ENCODE data around the gene TNIK. TPM values are rescaled to one million over a fixed set of nuclear protein-coding genes. Genes with fewer than 3 reads are reported as not detected.

TNIK gene
- total and polyA plus RNA-seq, 2 of the 4 experiments (the other 2 are of a cell fraction): 3.4 to 6.3 TPM

- H3K27ac ChIP-seq (ENCODE audit: insufficient read depth, low read length): no peak overlapping the region
Measured at GRCh38 chr3:171357721-171358120, 102.5 kb downstream of the TNIK start.

More at GRCh38 chr3:171357721-171358120, 102.5 kb downstream of the TNIK start:
- Histone ChIP-seq H3K4me3 (ENCODE audit: insufficient read depth, low read depth, low read length) (no peak overlapping the region), H3K4me1 (ENCODE audit: control insufficient read depth, insufficient read depth, low read length) (no peaks in the 10 kb centered on the region), H3K4ac (ENCODE audit: low read depth, low read length) (no peak overlapping the region), H2AK5ac (ENCODE audit: low read depth, low read length) (no peak overlapping the region), H2AFZ (replicated peaks; ENCODE audit: low read length, poor library complexity) (no peak overlapping the region), H3K9me3 (ENCODE audit: control insufficient read depth, insufficient read depth, low read length) (no peaks in the 10 kb centered on the region), H3K56ac (ENCODE audit: extremely low read depth, insufficient read depth, low read length) (no peak overlapping the region), H3K18ac (ENCODE audit: low read depth, low read length) (no peak overlapping the region), H3K27me3 (ENCODE audit: control insufficient read depth, insufficient read depth, low read length) (no peaks in the 10 kb centered on the region), H2BK20ac (ENCODE audit: low read depth, low read length) (no peak overlapping the region), H4K5ac (ENCODE audit: low read depth, low read length) (no peak overlapping the region), H4K8ac (ENCODE audit: low read depth in 2 of 2, low read length in 2 of 2) (no peak overlapping the region), H3K9me1 (ENCODE audit: insufficient read depth, low read length) (0 out of 2 replicates have a peak, but pooled peaks cover 3% of the 10 kb centered on the region), H3K36me3 (ENCODE audit: control insufficient read depth, insufficient read depth, low read length) (no peaks in the 10 kb centered on the region), H2BK15ac (ENCODE audit: low read depth, low read length) (no peak overlapping the region), H4K91ac (ENCODE audit: insufficient read depth, low read depth, low read length) (no peak overlapping the region), H3K79me1 (ENCODE audit: low read depth in 1 of 2, low read length in 2 of 2) (no peaks in the 10 kb centered on the region), H3K4me2 (ENCODE audit: low read depth, low read length) (no peak overlapping the region), H3K23ac (ENCODE audit: low read depth, low read length) (no peak overlapping the region; the same call in 1 of the 2 replicates), H3K14ac (replicated peaks; ENCODE audit: low read depth, low read length) (no peak overlapping the region), H3K9ac (ENCODE audit: low read depth, low read length) (no peak overlapping the region), H2BK5ac (ENCODE audit: low read depth, low read length, poor library complexity, severe bottlenecking) (no peak overlapping the region), H2AK9ac (replicated peaks; ENCODE audit: low read depth, low read length, poor library complexity) (no peak overlapping the region), H2BK120ac (ENCODE audit: low read depth, low read length) (no peak overlapping the region), H4K20me1 (ENCODE audit: insufficient read depth, low read length) (no peaks in the 10 kb centered on the region)
- TF ChIP-seq MXI1 (IDR thresholded peaks at IDR 0.05; ENCODE audit: borderline replicate concordance, low read depth, low read length) (no peak), RAD21 (IDR thresholded peaks at IDR 0.05; ENCODE audit: low read length) (no peak), MAFK (IDR thresholded peaks at IDR 0.05; ENCODE audit: low read depth, low read length) (no peak), POLR2A (IDR thresholded peaks at IDR 0.05; ENCODE audit: low read depth, low read length) (no peak), CHD1 (IDR thresholded peaks at IDR 0.05; ENCODE audit: low read depth, low read length) (no peak), SMC3 (IDR thresholded peaks at IDR 0.05; ENCODE audit: low read depth, low read length) (no peak), USF2 (IDR thresholded peaks at IDR 0.05; ENCODE audit: low read depth, low read length) (no peak), MAZ (IDR thresholded peaks at IDR 0.05; ENCODE audit: borderline replicate concordance, low read depth, low read length) (no peak), RCOR1 (IDR thresholded peaks at IDR 0.05; ENCODE audit: insufficient replicate concordance, low read length) (no peak), NFE2L2 (IDR thresholded peaks at IDR 0.05; ENCODE audit: low read depth, low read length) (no peak)
- in situ Hi-C loops (cut with MboI; ENCODE audit: low sequenced_read_pairs): no loop called here
- BruUV-seq (replicated peaks): no TSS peak
- CTCF ChIA-PET: no interaction called here
- intact Hi-C loops (cut with micrococcal nuclease): no loop called here
- POLR2A ChIA-PET (ENCODE audit: unreplicated experiment): no interaction called here
- dilution Hi-C loops (cut with HindIII; ENCODE audit: low sequenced_read_pairs, unreplicated experiment): no loop called here
- DNase-seq: no peak
- ATAC-seq (ENCODE audit: low read depth): no peak
- 83% methylated on average over 5 of the region's 8 CpGs; no CpG with 5 or more reads in 1 of the 2 experiments for WGBS, 2 experiments (ENCODE audit: extremely low coverage in 2 of 2, insufficient read length in 1 of 2)

All from IMR-90 (cell line).